Keratinocyte (primary cell): ENCODE measurements around the gene CBX8.

Experiments
- EZH2 ChIP-seq: IDR thresholded peaks from one replicate; pipeline ENCODE4 v1.6.1; 2012; ENCODE audit warnings: inconsistent platforms, mild to moderate bottlenecking, low read length, moderate library complexity
- TF ChIP-seq, protein P1 (sequence below), 3 experiments: IDR thresholded peaks in 1 of 3; conservative IDR thresholded peaks in 1 of 3; optimal IDR thresholded peaks in 1 of 3; 2 replicates in 2 of 3; 3 replicates in 1 of 3; pipeline versions ENCODE3 to v1.5.1; 2011; ENCODE audit warnings: low read length in 3 of 3, mild to moderate bottlenecking in 3 of 3, moderate library complexity in 2 of 3, control low read depth in 1 of 3, inconsistent platforms in 1 of 3; ENCODE audit not compliant: insufficient read depth in 2 of 3; ENCODE audit errors: extremely low read depth in 1 of 3

DNA sequence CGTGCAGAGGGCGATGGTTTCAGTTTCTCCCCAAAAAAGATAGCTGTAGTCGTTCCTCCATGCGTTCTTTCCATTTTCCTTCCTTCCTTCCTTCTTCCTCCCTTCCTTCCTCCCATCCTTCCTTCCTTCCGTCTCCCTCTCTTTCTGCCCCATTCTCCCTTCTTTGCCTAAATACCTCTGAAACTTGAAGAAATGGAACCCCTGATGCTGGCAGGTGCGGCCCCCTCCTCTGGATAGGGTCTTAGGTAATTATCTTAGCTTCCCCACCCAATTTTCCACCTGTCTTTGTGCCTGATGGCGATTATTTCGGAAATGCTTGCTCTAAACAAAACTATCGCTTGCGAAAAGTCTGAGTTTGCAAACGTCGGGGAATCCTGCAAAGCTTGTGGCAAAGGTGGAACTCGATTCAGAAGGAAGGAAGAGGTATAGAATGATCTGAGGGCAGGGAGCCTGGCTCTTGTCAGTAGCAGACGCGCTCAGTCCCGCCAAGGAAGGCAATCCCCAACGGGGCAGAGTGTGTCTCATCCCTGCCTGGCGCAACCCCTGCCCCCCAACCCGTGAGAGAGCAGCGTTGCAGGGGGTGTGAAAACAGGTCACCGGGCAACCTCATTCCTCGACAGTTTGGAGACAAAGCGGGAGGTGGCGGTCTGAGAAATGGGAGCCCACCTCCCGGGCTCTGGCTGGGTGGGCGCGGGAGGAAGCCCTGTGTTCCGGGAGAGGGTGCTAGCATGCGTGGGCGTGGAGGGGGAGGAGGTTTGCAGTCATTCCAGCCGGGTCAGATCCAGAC is 2.9 kb upstream of the CBX8 start:
- peak; percentile 95 for TF ChIP-seq EZH2
- TF ChIP-seq, protein P1, sequence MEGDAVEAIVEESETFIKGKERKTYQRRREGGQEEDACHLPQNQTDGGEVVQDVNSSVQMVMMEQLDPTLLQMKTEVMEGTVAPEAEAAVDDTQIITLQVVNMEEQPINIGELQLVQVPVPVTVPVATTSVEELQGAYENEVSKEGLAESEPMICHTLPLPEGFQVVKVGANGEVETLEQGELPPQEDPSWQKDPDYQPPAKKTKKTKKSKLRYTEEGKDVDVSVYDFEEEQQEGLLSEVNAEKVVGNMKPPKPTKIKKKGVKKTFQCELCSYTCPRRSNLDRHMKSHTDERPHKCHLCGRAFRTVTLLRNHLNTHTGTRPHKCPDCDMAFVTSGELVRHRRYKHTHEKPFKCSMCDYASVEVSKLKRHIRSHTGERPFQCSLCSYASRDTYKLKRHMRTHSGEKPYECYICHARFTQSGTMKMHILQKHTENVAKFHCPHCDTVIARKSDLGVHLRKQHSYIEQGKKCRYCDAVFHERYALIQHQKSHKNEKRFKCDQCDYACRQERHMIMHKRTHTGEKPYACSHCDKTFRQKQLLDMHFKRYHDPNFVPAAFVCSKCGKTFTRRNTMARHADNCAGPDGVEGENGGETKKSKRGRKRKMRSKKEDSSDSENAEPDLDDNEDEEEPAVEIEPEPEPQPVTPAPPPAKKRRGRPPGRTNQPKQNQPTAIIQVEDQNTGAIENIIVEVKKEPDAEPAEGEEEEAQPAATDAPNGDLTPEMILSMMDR (optimal IDR thresholded peaks at IDR 0.05 in 1 of 3, IDR thresholded peaks at IDR 0.05 in 1 of 3, conservative IDR thresholded peaks at IDR 0.05 in 1 of 3; ENCODE audit: extremely low read depth in 1 of 3, insufficient read depth in 2 of 3, low read length in 3 of 3): no peak
